Naive thymus-derived CD4-positive, alpha-beta T cell (primary cell): ENCODE measurements around the gene HEYL. TPM values are rescaled to one million over a fixed set of nuclear protein-coding genes. Genes with fewer than 3 reads are reported as not detected.

ENCODE experiments used
- ATAC-seq: fragments of 150-1000 bp; cut with Tn5 transposase; 2 replicates; pipeline ENCODE4 v1.10.0; 2021; ENCODE audit warnings: mild to moderate bottlenecking, moderate library complexity
- CTCF ChIA-PET: fragments of 350-600 bp; sonication (Branson Sonifier 250); formaldehyde crosslinking; loops from one replicate; lab custom pipeline; 2021; ENCODE audit warnings: antibody characterized with exemption; lab: Charles Lee
- POLR2A ChIA-PET: fragments of 350-600 bp; sonication (Branson Sonifier 250); formaldehyde crosslinking; loops from one replicate; lab custom pipeline; 2021; ENCODE audit warnings: antibody characterized with exemption, inconsistent platforms; lab: Charles Lee
- DNase-seq, 9 donors: peaks; one replicate each; pipeline versions ENCODE4 v3.0.0 to v3.0.0-alpha.2; 2020 to 2022; ENCODE audit warnings: mixed read lengths in 1 of 9
- H3K27ac ChIP-seq: one replicate; pipeline ENCODE4 v1.7.0; 2013; ENCODE audit warnings: mild to moderate bottlenecking, low read depth, low read length, moderate library complexity
- H3K27me3 ChIP-seq, 2 donors: one replicate each; pipeline ENCODE4 v1.7.0; 2013; ENCODE audit warnings: low read length in 2 of 2, mild to moderate bottlenecking in 2 of 2, moderate library complexity in 2 of 2; ENCODE audit not compliant: control insufficient read depth in 2 of 2, insufficient read depth in 2 of 2
- H3K36me3 ChIP-seq, 3 experiments: 1 replicate in 2 of 3; 2 replicates in 1 of 3; pipeline ENCODE4 v1.7.0; 2013; ENCODE audit warnings: low read length in 3 of 3, mild to moderate bottlenecking in 3 of 3, moderate library complexity in 1 of 3; ENCODE audit not compliant: insufficient read depth in 3 of 3, control insufficient read depth in 2 of 3
- H3K4me1 ChIP-seq, 2 donors: one replicate each; pipeline ENCODE4 v1.7.0; 2013; ENCODE audit warnings: low read length in 2 of 2, mild to moderate bottlenecking in 2 of 2, moderate library complexity in 1 of 2; ENCODE audit not compliant: control insufficient read depth in 2 of 2, insufficient read depth in 2 of 2
- H3K4me3 ChIP-seq: 2 replicates; pipeline ENCODE4 v1.7.0; 2013; ENCODE audit warnings: mild to moderate bottlenecking, low read length
- H3K9me3 ChIP-seq, 3 experiments: 1 replicate in 2 of 3; 2 replicates in 1 of 3; pipeline ENCODE4 v1.7.0; 2013; ENCODE audit warnings: low read length in 3 of 3; ENCODE audit not compliant: control insufficient read depth in 2 of 3
- H3K27ac Mint-ChIP-seq, 9 donors: one replicate each; pipeline ENCODE4 v1.8.0; 2020 to 2022; ENCODE audit warnings: mixed read lengths in 9 of 9, mild to moderate bottlenecking in 8 of 9, moderate library complexity in 5 of 9, inconsistent platforms in 2 of 9
- H3K27me3 Mint-ChIP-seq, 5 donors: one replicate each; pipeline ENCODE4 v1.8.0; 2021 to 2022; ENCODE audit warnings: mixed read lengths in 5 of 5, mild to moderate bottlenecking in 1 of 5
- H3K36me3 Mint-ChIP-seq, 5 donors: one replicate each; pipeline ENCODE4 v1.8.0; 2020 to 2022; ENCODE audit warnings: mixed read lengths in 5 of 5, mild to moderate bottlenecking in 3 of 5, inconsistent platforms in 1 of 5
- H3K4me1 Mint-ChIP-seq, 7 donors: one replicate each; pipeline ENCODE4 v1.8.0; 2020 to 2022; ENCODE audit warnings: mixed read lengths in 7 of 7, mild to moderate bottlenecking in 3 of 7, inconsistent platforms in 1 of 7
- H3K4me3 Mint-ChIP-seq, 10 donors: one replicate each; pipeline ENCODE4 v1.8.0; 2020 to 2022; ENCODE audit warnings: mild to moderate bottlenecking in 10 of 10, mixed read lengths in 10 of 10, moderate library complexity in 6 of 10, inconsistent platforms in 2 of 10
- H3K9me3 Mint-ChIP-seq, 11 donors: one replicate each; pipeline ENCODE4 v1.8.0; 2020 to 2022; ENCODE audit warnings: mixed read lengths in 11 of 11, mild to moderate bottlenecking in 4 of 11, inconsistent platforms in 1 of 11, moderate library complexity in 1 of 11
- intact Hi-C, 2 donors: fragments of 100-400 bp; cut with micrococcal nuclease; formaldehyde crosslinking; loops; one replicate each; pipeline ENCODE4 v1.15.1; 2023
- polyA plus RNA-seq, 2 donors: library from polyadenylated mRNA; unstranded; fragments of 300-500 nt; fragmentation: Illumina TruSeq; gene quantifications; one replicate each; pipeline ENCODE4 v1.2.3, GENCODE V29; 2021
- total RNA-seq, 6 experiments: library from RNA in 5 of 6; stranded (reverse) in 5 of 6; gene quantifications; 1 replicate in 5 of 6; 2 replicates in 1 of 6; pipeline ENCODE4 v1.2.3 and lab custom pipeline; 2021 to 2026

The HEYL gene
- total and polyA plus RNA-seq, 7 experiments from 2014 or later = 0.08 to 0.18 (median 0.16) TPM; not detected in 4

DNA sequence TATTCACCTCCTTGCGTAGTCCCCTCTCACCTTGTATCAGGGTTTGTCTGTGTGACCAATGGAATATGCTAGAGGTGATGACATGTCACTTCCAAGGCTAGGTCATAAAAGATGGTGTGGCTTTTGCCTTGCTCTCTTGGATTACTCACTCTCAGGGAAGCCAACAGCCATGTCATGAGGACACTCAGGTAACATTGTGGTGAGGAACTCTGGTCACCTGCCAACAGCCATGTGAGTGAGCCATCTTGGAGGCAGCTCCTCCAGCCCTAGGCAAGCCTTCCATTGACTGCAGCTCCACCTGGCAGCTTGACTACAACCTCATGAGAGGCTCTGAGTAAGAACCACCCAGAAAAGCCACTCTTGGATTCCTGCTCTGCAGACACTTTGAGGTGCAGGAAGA is 11.0 kb upstream of the HEYL start:
- Histone ChIP-seq H3K36me3 (no peaks in the 10 kb centered on the region), H3K4me1 (peaks cover 0 to 3% of the 10 kb centered on the region in 2 donors), H3K27ac (no peak overlapping the region), H3K4me3 (no peak overlapping the region), H3K27me3 (no peaks in the 10 kb centered on the region), H3K9me3 (no peaks in the 10 kb centered on the region)
- ATAC-seq = no peak
- no peak overlapping the region for H3K27ac Mint-ChIP-seq
- peaks cover 0 to 9% (median 0%) of the 10 kb centered on the region in 7 donors for H3K4me1 Mint-ChIP-seq
- H3K36me3 Mint-ChIP-seq = no peaks in the 10 kb centered on the region
- intact Hi-C loops = no loop called here
- no peak overlapping the region for H3K4me3 Mint-ChIP-seq
- H3K27me3 Mint-ChIP-seq = peaks cover 0 to 9% (median 0%) of the 10 kb centered on the region in 5 donors
- ChIA-PET POLR2A (no interaction called here), CTCF (interaction anchor here (0.8 kb wide), 1 partner anchor 20 kb away, joined by 3 read pairs; no protein-coding TSS in a partner anchor)
- no peaks in the 10 kb centered on the region for H3K9me3 Mint-ChIP-seq
- DNase-seq = no peak

DNA sequence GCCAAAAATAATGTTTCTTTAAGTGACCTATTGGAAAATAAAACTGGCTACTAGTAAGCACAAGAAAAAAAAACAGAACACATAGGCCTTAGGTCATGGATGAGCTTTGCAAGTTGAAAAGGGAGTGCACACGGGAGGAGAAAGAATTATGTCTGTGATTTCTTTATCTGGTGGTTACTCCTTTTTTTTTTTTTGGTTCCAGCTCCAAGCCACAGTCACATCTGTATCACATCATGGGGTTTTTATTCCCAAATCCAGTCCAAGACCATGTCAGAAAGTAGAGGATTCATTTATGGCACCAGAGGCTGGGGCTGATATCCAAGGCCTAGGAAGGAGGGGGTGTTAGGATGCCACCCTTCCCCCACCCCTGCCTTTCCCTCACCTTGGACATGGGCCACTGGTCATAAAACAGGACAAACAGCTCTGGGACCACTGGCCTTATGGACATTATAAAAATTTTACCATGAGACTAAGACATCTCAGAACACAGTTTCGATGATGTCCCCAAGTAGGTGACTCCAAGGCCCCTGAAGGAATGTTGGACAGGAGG is 10.3 kb upstream of the HEYL start:
- Mint-ChIP-seq H3K4me3 (no peak overlapping the region), H3K4me1 (peaks cover 0 to 9% (median 0%) of the 10 kb centered on the region in 7 donors), H3K9me3 (no peaks in the 10 kb centered on the region), H3K36me3 (no peaks in the 10 kb centered on the region), H3K27ac (no peak overlapping the region), H3K27me3 (peaks cover 0 to 9% (median 0%) of the 10 kb centered on the region in 5 donors)
- ATAC-seq (no peak), DNase-seq (no peak)
- no peak overlapping the region for H3K4me3 ChIP-seq
- H3K36me3 ChIP-seq = no peaks in the 10 kb centered on the region
- no peak overlapping the region for H3K27ac ChIP-seq
- POLR2A ChIA-PET = no interaction called here
- intact Hi-C loops = no loop called here
- CTCF ChIA-PET = interaction anchor here (0.8 kb wide), 1 partner anchor 21 kb away, joined by 3 read pairs; no protein-coding TSS in a partner anchor
- H3K27me3 ChIP-seq = no peaks in the 10 kb centered on the region
- peaks cover 0 to 3% of the 10 kb centered on the region in 2 donors for H3K4me1 ChIP-seq
- no peaks in the 10 kb centered on the region for H3K9me3 ChIP-seq

GRCh38 chr1:39648496-39648895 is 9.1 kb upstream of the HEYL start:
- no peak overlapping the region for H3K27ac Mint-ChIP-seq
- peaks cover 0 to 3% (median 0%) of the 10 kb centered on the region in 7 donors for H3K4me1 Mint-ChIP-seq
- peaks cover 0 to 3% (median 0%) of the 10 kb centered on the region in 11 donors for H3K9me3 Mint-ChIP-seq

DNA sequence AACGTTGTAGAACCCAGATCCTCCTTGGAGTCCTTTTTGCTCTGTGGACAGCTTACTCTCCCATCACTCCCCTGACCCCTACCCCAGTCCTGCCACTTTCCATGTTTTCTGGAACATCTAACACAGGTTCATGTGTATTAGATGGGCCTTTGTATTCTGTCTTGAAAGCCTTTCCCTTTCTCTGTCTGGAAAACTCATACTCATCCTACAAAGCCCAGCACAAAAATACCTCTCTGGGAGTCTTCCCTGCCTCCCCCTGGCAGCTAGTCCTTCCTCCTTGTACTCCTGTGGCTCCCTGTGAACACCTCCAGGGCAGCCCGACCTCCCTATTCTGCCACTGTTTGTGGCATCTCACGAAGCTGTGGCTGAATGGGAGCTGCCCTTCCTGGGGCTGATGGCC is 7.8 kb upstream of the HEYL start:
- intact Hi-C loops = no loop called here
- Mint-ChIP-seq H3K9me3 (peaks cover 0 to 3% (median 0%) of the 10 kb centered on the region in 11 donors), H3K27ac (no peak overlapping the region), H3K27me3 (peaks cover 0 to 19% (median 0%) of the 10 kb centered on the region in 5 donors), H3K4me1 (no peaks in the 10 kb centered on the region), H3K4me3 (no peak overlapping the region), H3K36me3 (no peaks in the 10 kb centered on the region)
- H3K27ac ChIP-seq = no peak overlapping the region
- H3K4me1 ChIP-seq = no peaks in the 10 kb centered on the region
- no peaks in the 10 kb centered on the region for H3K27me3 ChIP-seq
- ChIA-PET POLR2A (no interaction called here), CTCF (interaction anchor here (0.5 to 2.4 kb wide), 3 partner anchors 12 to 703 kb away, joined by 3 to 9 read pairs (median 4); no protein-coding TSS in a partner anchor)
- ATAC-seq = no peak
- H3K9me3 ChIP-seq = no peaks in the 10 kb centered on the region
- H3K4me3 ChIP-seq = no peak overlapping the region
- H3K36me3 ChIP-seq = no peaks in the 10 kb centered on the region
- no peak for DNase-seq

More at GRCh38 chr1:39648496-39648895, 9.1 kb upstream of the HEYL start:
- no peak for ATAC-seq
- ChIA-PET CTCF (interaction anchor here (0.9 to 2.4 kb wide), 2 partner anchors 11 to 47 kb away, joined by 5 to 9 read pairs; no protein-coding TSS in a partner anchor), POLR2A (no interaction called here)
- H3K27me3 ChIP-seq = no peaks in the 10 kb centered on the region
- no peak overlapping the region for H3K4me3 ChIP-seq
- no peak overlapping the region for H3K27ac ChIP-seq
- H3K4me1 ChIP-seq = no peaks in the 10 kb centered on the region
- peaks cover 0 to 10% (median 0%) of the 10 kb centered on the region in 5 donors for H3K27me3 Mint-ChIP-seq
- H3K9me3 ChIP-seq = no peaks in the 10 kb centered on the region
- H3K4me3 Mint-ChIP-seq = no peak overlapping the region
- no peaks in the 10 kb centered on the region for H3K36me3 Mint-ChIP-seq
- intact Hi-C loops = no loop called here
- no peaks in the 10 kb centered on the region for H3K36me3 ChIP-seq
- no peak for DNase-seq

DNA sequence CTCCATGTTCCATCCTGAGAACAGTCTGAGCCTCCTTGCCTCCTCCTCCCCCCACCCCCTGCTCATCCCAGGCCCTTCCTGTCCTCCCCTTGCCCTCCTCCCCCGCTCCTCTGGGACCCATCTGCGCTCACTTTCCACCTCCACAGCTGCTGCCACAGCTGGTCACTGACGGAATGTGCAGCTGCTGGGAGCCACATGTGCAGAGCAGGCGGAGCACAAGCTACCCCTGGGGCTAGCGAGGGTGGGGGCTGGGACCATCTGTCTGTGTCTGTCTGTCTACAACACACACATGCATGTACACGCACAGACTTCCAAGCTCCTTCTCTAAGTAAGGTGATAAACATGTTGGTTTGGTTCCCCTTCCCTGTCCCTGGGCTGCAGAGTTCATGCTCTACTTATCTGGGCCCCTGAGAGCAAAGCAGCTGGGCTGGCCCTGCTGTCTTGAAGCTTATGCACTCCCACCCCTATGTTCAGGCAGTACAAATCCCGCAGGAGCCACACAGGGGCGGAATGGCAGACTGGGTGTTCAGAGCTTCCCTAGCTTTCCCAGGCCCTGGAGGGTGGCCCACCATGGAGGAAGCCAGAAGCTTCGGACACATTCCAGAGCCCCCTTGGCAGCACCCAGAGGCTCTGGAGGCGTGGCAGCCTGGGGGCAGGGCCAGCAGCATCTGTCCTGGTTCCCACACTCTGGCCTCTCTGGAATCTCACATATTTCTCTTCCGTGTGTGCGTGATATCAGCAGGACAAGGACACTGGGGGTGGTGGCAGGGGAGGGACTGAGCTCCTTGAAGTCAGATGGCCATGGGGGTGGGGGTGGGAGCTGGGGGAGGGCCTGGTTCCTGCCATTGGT is 7.0 kb upstream of the HEYL start:
- H3K4me1 ChIP-seq = no peaks in the 10 kb centered on the region
- ChIA-PET CTCF (interaction anchor here (1.9 to 2.4 kb wide), 2 partner anchors 13 to 40 kb away, joined by 4 to 9 read pairs; no protein-coding TSS in a partner anchor), POLR2A (no interaction called here)
- no peak overlapping the region for H3K4me3 ChIP-seq
- no peak overlapping the region for H3K27ac ChIP-seq
- Mint-ChIP-seq H3K9me3 (peaks cover 0 to 3% (median 0%) of the 10 kb centered on the region in 11 donors), H3K36me3 (no peaks in the 10 kb centered on the region), H3K27me3 (peaks cover 0 to 21% (median 0%) of the 10 kb centered on the region in 5 donors), H3K4me1 (no peaks in the 10 kb centered on the region), H3K27ac (no peak overlapping the region), H3K4me3 (no peak overlapping the region)
- no peaks in the 10 kb centered on the region for H3K27me3 ChIP-seq
- H3K36me3 ChIP-seq = no peaks in the 10 kb centered on the region
- no peak for DNase-seq
- intact Hi-C loops = no loop called here
- no peaks in the 10 kb centered on the region for H3K9me3 ChIP-seq
- ATAC-seq = no peak

DNA sequence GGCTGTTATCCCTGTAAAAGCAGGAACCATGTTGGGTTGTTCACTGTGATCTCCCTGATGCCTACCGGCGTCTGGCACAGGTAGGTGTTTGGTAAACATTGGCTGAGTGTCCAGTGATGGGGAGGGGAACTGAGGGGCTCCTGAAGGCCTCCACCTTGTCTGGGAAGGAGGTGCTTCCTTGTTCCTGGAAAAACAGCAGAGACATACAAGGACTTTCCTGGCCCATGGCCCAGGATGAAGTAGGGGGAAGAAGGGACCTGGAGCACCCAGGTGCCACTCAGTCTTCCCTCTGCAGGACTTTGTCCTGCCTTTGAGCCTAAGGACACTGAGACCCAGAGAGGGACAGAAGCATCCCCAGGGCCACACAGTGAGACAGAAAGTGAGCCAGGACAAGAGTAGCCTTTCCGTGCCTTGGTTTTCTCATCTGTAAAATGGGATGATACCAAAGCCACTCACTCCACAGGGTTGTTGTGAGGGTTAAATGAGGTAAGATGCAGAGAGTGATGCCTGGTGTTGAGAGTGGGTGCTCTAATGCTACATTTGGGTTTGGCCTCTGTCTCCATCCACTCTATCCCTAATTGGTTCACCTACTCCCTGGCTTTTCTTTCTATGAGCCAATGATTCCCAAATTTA is 6.1 kb upstream of the HEYL start:
- Histone ChIP-seq H3K4me3 (no peak overlapping the region), H3K27me3 (no peaks in the 10 kb centered on the region), H3K27ac (no peak overlapping the region), H3K4me1 (no peaks in the 10 kb centered on the region), H3K9me3 (no peaks in the 10 kb centered on the region), H3K36me3 (no peaks in the 10 kb centered on the region)
- ChIA-PET POLR2A (no interaction called here), CTCF (no interaction called here)
- Mint-ChIP-seq H3K4me3 (no peak overlapping the region), H3K27ac (no peak overlapping the region), H3K4me1 (no peaks in the 10 kb centered on the region), H3K27me3 (peaks cover 0 to 28% (median 0%) of the 10 kb centered on the region in 5 donors), H3K36me3 (no peaks in the 10 kb centered on the region), H3K9me3 (peaks cover 0 to 3% (median 0%) of the 10 kb centered on the region in 11 donors)
- intact Hi-C loops = no loop called here
- ATAC-seq (no peak), DNase-seq (no peak)
